WTC11 (cell line): ENCODE results near the gene PNPLA8.

Experiments used
- ATF3 ChIP-seq: sonication (generic); formaldehyde crosslinking; conservative IDR thresholded peaks from 2 replicates; pipeline ENCODE4 v1.8.1; 2022; ENCODE audit warnings: mild to moderate bottlenecking, missing genetic modification reagents
- CTCF ChIP-seq: fragments of 200-600 bp; IDR thresholded peaks from 2 replicates; pipeline ENCODE4 v1.8.0; 2022; ENCODE audit warnings: antibody characterized with exemption
- E2F5 ChIP-seq: sonication (generic); formaldehyde crosslinking; IDR thresholded peaks from 2 replicates; pipeline ENCODE4 v1.8.1; 2022; ENCODE audit warnings: mild to moderate bottlenecking, moderate library complexity, missing genetic modification reagents
- NFATC4 ChIP-seq: fragments of 250-450 bp; sonication (Bioruptor Pico); IDR thresholded peaks from 2 replicates; pipeline ENCODE4 v1.9.0; 2021; ENCODE audit warnings: mild to moderate bottlenecking
- NFYB ChIP-seq: sonication (generic); formaldehyde crosslinking; conservative IDR thresholded peaks from 2 replicates; pipeline ENCODE4 v1.8.0; 2022; ENCODE audit warnings: low read depth, missing genetic modification reagents
- SOX15 ChIP-seq: fragments of 250-450 bp; sonication (Bioruptor Pico); IDR thresholded peaks from 2 replicates; pipeline ENCODE4 v1.9.0; 2021; ENCODE audit warnings: mild to moderate bottlenecking
- TEAD1 ChIP-seq: sonication (generic); formaldehyde crosslinking; IDR thresholded peaks from 2 replicates; pipeline ENCODE4 v1.8.0; 2022; ENCODE audit warnings: mild to moderate bottlenecking, missing genetic modification reagents
- ZNF232 ChIP-seq: sonication (generic); formaldehyde crosslinking; IDR thresholded peaks from 2 replicates; pipeline ENCODE4 v1.8.0; 2022; ENCODE audit warnings: mild to moderate bottlenecking, missing genetic modification reagents

DNA sequence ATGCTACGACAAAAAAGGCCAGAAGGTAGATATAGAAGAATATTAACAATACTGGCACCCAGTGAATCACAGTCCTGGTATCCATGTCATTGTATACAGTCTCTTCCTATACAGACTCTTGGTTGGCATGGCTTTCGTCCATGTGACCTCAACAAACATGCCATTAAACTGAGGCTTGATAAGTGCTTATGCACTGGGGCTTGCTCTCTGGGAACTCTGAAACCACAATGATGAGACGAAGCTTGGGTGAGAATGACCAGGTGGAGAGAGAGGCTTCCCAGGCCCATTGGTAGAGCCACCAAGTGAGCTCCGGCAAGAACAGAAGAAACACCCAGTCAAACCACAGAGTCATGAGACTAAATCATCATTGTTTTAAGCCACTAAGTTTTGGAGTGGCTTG is 33.2 kb downstream of the PNPLA8 start:
- no peak for TF ChIP-seq ATF3
- TF ChIP-seq CTCF = no peak
- TF ChIP-seq TEAD1 = no peak
- TF ChIP-seq SOX15 = no peak
- no peak for TF ChIP-seq NFYB (CRISPR knock-in tag)
- TF ChIP-seq E2F5 = no peak
- TF ChIP-seq ZNF232 = no peak
- TF ChIP-seq NFATC4 = no peak
